ENCODE measurements around the gene TTLL6. TPM values are rescaled to one million over a fixed set of nuclear protein-coding genes. Genes with fewer than 3 reads are reported as not detected.

The TTLL6 gene
- total and polyA plus RNA-seq, 2 of the 8 experiments (the other 6 are each of a cell fraction or from before 2014, with no cell fraction given), result 2.6 to 4.3 TPM

GRCh38 chr17:48770954-48771353 lies 46.1 kb downstream of the TTLL6 start:
- H2BK20ac ChIP-seq (ENCODE audit: low read length), result no peak overlapping the region
- no peak overlapping the region for H4K91ac ChIP-seq (replicated peaks; ENCODE audit: insufficient read length, low read length)
- 91% methylated on average over 3 of the region's 3 CpGs; no CpG with 5 or more reads in 1 of the 2 experiments for WGBS, 2 experiments (ENCODE audit: extremely low coverage in 1 of 2, insufficient coverage in 1 of 2, insufficient read length in 1 of 2, insufficient replicate concordance in 2 of 2, low coverage in 1 of 2, low lambda C conversion rate in 2 of 2, missing lambda C conversion rate in 1 of 2)
- CTCF ChIA-PET (ENCODE audit: partially characterized antibody), result interaction anchor here (0.9 to 18.8 kb wide), 4 partner anchors 16 to 92 kb away, joined by 4 to 186 read pairs (median 7); no protein-coding TSS in a partner anchor
- TF ChIP-seq YY1 (IDR thresholded peaks at IDR 0.05; ENCODE audit: low read depth, low read length) (no peak), HDAC2 (IDR thresholded peaks at IDR 0.05; ENCODE audit: borderline replicate concordance in 1 of 2, low read depth in 2 of 2, low read length in 2 of 2) (no peak)
- no peak overlapping the region for H4K8ac ChIP-seq (ENCODE audit: extremely low read depth, insufficient read depth, low read length)
- H2BK12ac ChIP-seq (ENCODE audit: low read depth, low read length), result no peak overlapping the region
- H3K14ac ChIP-seq (ENCODE audit: insufficient read length), result no peak overlapping the region
- no peaks in the 10 kb centered on the region for H3K9me3 ChIP-seq (ENCODE audit: insufficient read depth in 2 of 2, low read depth in 1 of 2, low read length in 1 of 2)
- H3K18ac ChIP-seq (ENCODE audit: extremely low read depth, low read length), result no peak overlapping the region
- no peak overlapping the region for H3K56ac ChIP-seq (replicated peaks; ENCODE audit: insufficient read length, low read depth, low read length)
- no peaks in the 10 kb centered on the region for H3K79me2 ChIP-seq (ENCODE audit: control insufficient read depth in 1 of 2, insufficient read depth in 2 of 2, low read length in 2 of 2)
- DNase-seq (ENCODE audit: low read depth in 1 of 2, low spot score in 2 of 2) (no peak), FAIRE-seq (no peak)
- no peak overlapping the region for H3K23ac ChIP-seq (ENCODE audit: insufficient read length)
- no peak overlapping the region for H2BK120ac ChIP-seq (replicated peaks; ENCODE audit: low read depth, low read length)
- no peaks in the 10 kb centered on the region; a peak in 1 of 7 replicates for H3K27me3 ChIP-seq (replicated peaks in 1 of 4; ENCODE audit: control insufficient read depth in 3 of 4, extremely low read depth in 1 of 4, insufficient read depth in 3 of 4, low read length in 3 of 4)
- no peak overlapping the region for H4K5ac ChIP-seq (ENCODE audit: insufficient read length, low read depth, low read length)
- H2AFZ ChIP-seq (ENCODE audit: low read length), result no peak overlapping the region
- no peak overlapping the region for H2AK5ac ChIP-seq (ENCODE audit: low read depth, low read length)
- no peak overlapping the region for H3K4ac ChIP-seq (replicated peaks; ENCODE audit: insufficient read length, low read depth, low read length)
- H2BK5ac ChIP-seq (ENCODE audit: low read depth, low read length), result no peak overlapping the region
- H3K9ac ChIP-seq (replicated peaks in 1 of 4; ENCODE audit: extremely low read depth in 1 of 4, low read depth in 3 of 4, low read length in 3 of 4), result no peak overlapping the region
- POLR2A ChIA-PET (ENCODE audit: partially characterized antibody), result no interaction called here
- no peak overlapping the region for H3K4me3 ChIP-seq (ENCODE audit: extremely low read depth in 1 of 4, insufficient read depth in 2 of 4, low read depth in 3 of 4, low read length in 4 of 4)
- H3K4me1 ChIP-seq (replicated peaks in 1 of 4; ENCODE audit: control insufficient read depth in 3 of 4, insufficient read depth in 4 of 4, low read length in 3 of 4), result no peaks in the 10 kb centered on the region
- H3K23me2 ChIP-seq (ENCODE audit: low read depth, low read length), result no peaks in the 10 kb centered on the region
- no peak overlapping the region for H3K4me2 ChIP-seq (ENCODE audit: insufficient read depth in 1 of 2, low read depth in 2 of 2, low read length in 2 of 2)
- H3K27ac ChIP-seq (ENCODE audit: low read depth, low read length), result no peak overlapping the region
- no peak overlapping the region for H2BK15ac ChIP-seq (ENCODE audit: low read length)
- no peaks in the 10 kb centered on the region for H3K79me1 ChIP-seq (ENCODE audit: low read depth, low read length)
- no peaks in the 10 kb centered on the region for H4K20me1 ChIP-seq (replicated peaks in 1 of 2; ENCODE audit: control insufficient read depth in 1 of 2, insufficient read depth in 2 of 2, low read length in 2 of 2)
- no peaks in the 10 kb centered on the region for H3K36me3 ChIP-seq (ENCODE audit: control insufficient read depth in 2 of 4, insufficient read depth in 4 of 4, low read length in 3 of 4)
